HG03045 (cell line): ENCODE results near the gene SLC25A11.
A peak's percentile ranks its signal among the peaks of the same experiment; 100 is the strongest.
"Not testable (repeated sequence)": the region's sequence is repeated elsewhere in the genome, so short reads cannot be mapped to it uniquely, and the experiment has no call there.

Experiments used
- ATAC-seq: cut with Tn5 transposase; IDR thresholded peaks from one replicate; pipeline ENCODE4 v1.9.1; 2021; ENCODE audit warnings: mild to moderate bottlenecking, moderate library complexity; ENCODE audit not compliant: unreplicated experiment

The SLC25A11 gene

DNA sequence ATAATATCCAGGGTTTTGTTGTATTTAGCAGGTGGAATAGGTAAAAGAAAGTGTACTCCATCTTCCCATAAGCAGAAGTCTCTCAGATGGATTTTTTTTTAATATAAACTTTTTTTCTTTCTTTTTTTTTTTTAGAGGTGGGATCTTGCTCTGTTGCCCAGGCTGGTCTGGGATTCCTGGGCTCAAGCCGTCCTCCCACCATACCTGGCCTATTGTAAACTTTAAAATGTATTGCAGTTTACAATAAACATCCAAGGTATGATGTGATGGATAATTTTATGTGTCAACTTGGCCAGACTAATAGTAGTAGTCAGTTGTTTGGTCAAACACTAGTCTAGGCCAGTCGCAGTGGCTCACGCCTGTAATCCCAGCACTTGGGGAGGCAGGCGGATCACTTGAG, 18.5 kb downstream of the SLC25A11 start:
- ATAC-seq, result no peak

DNA sequence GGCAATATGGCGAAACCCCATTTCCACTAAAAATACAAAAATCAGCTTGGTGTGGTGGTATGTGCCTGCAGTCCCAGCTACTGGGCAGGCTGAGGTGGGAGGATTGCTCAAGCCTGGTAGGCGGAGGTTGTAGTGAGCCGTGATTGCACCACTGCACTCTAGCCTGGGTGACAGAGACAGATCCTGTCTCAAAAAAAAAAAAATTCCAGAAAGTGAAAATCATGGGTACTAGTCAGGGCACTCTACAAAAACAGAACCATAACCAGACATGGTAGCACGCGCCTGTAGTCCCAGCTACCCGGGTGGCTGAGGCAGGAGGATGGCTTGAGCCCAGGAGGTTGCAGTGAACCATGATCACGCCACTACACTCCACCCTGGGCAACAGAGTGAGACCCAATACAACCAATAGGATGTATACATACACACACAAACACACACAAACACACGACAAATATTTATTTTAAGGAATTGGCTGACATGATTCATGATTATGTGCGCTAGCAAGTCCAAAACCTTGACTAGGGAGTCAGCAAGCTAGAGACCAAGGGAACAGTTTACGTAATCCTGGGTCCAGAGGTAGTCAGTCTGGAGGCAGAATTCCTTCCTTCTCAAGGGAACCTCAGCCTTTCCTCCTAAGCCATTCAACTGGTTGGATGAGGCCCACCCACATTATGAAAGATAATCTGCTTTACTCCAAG, 19.3 kb downstream of the SLC25A11 start:
- ATAC-seq, result no peak

DNA sequence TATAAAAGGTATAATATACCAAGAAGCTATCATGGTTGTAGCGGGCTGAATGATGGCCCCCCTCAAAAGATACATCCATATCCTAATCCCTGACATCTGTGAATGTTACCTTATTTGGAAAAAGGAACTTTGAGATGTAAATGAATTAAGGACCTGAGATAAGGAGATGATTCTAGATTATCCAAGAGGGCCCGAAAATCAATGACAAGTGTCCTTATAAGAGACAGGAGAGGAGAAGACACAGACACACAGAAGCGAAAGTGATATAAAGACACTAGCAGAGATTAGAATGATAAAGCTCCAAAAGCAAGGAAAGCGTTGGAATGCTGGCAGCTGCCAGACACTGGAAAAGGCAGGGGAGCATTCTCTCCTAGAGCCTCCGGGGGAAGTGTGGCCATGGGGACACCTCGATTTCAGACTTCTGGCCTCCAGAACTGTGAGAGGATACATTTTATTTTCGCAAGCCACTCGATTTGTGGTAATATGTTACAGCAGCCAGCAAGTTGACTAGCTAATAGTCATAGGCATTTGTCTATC, 20.3 kb downstream of the SLC25A11 start:
- ATAC-seq, result no peak

DNA sequence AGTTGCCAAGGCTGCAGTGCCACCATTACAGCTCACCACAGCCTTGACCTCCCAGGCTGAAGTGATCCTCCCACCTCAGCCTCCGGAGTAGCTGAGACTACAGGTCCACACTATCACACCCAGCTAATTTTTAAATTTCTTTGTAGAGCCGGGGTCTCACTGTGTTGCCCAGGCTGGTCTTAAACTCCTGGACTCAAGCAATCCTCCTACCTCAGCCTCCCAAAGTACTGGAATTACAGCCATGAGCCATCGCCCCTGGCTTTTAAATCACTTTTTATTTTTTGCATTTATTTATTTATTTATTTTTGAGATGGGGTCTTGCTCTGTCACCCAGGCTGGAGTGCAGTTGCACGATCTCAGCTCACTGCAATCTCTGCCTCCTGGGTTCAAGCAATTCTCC, 25.3 kb downstream of the SLC25A11 start:
- ATAC-seq, result not testable (repeated sequence)

DNA sequence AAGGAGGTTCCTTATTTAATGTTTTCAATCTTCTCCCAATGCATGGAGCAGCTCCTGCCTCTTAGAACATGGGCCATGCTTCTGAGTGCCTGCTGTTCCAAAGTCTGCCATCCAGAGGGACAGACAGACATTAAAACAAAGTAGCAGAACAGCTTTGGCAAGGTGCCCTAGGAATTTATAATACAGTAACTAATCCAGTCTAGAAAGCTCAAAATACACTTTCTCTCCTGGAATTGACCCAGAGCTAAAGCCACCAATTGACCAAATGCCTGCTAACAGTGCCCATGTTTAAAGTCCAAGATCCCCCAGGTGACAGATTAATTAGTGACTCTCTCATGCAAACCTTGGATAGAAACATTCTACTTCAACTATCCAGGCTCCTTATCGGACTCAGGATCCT, 25.9 kb downstream of the SLC25A11 start:
- no peak for ATAC-seq

DNA sequence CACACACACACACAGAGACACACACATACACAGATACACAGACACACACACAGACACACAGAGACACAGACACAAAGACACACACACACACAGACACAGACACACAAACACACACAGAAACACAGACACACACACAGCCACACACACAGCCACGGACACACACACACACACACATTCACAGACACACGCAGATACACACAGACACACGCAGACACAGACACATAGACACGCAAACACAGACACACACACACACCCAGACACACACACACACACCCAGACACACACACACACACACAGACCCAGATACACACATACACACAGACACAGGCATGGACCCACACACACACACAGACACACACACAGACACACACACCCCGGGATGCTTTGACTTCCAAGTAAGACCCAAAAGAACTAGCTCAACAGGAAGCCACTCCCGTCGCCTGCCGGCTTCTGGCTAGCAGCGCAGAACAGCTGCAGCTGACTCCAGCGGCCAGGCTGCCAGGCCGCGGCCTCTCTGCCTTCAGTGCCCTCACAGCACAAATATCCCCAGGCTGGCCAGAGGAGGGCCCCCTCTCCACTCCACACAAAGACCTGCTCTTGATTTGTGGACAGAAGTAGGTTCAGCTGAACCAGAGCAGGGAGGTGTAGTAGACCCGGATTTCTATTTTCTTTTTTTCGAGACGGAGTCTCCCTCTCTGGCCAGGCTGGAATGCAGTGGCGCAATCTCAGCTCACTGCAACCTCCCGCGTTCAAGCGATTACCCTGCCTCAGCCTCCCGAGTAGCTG, 30.9 kb downstream of the SLC25A11 start:
- no peak for ATAC-seq

DNA sequence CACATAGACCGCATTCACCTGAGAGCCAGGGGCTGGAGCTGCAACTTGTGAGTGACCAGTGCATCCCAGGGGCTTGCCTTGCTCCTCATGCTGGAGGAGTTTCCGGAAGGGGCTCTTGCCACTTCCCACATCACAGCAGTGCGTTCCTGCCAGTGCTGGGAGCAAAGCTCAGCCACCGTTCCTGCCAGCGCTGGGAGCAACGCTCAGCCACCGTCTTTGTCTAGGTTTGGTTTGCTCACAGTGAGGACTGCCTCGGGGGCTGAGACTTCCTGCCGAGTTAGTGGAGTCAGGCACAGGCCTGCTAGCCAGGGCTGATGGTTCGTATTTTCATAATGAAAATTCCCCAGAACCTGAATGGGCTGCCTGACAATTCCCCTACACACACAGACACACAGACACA, 31.5 kb downstream of the SLC25A11 start:
- no peak for ATAC-seq

DNA sequence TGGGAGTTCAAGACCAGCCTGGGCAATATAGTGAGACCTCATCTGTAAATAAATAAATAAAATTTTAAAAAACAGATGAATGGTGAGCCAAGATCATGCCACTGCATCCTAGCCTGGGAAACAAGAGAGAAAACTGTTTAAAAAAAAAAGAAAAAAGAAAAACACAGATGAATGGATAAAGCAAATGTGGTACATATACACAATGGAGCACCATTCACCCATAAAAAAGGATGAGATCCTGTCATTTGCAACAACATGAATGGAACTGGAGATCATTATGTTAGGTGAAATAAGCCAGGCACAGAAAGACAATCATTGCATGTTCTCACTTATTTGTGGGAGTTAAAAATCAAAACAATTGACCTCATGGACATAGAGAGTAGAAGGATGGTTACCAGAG, 33.2 kb downstream of the SLC25A11 start:
- ATAC-seq, result not testable (repeated sequence)

DNA sequence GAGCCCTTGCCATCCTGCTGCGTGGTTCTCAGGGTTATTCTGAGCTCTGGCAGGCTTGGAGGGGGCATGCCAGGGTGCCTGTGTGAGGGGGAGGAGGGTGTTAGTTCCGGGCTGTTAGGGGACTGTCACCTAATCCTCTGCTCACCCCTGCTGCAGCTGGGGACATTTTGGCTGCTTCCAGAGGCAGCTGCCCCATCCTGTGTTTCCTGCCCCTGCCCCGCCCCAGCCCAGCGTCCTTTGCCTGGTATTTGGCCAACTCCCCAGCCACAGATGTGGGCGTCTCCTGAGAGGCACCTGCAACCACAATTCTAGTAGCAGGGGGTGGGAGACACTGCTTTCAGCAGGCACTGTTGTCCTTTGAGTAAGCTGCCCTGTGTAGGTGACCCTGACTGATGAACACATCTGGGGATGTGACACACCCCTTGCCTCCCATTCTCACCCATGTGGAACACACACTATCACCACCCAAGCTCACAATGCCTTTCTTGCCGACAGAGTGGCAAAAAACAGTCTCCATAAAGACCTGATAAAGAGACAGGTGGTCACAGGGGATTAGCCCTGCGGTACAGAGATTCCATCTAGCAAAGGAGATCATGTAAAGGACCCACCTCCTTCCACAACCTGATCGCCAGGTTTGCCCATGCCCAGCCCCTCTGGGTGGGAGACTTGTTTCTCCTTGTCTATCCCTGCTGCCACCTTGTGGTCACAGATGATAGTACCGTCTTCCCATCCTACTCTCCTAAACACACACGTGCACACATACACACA, 36.6 kb downstream of the SLC25A11 start, which contains the start of gene CHRNE:
Gene CHRNE (minus strand): TSS at position 48 of the 768 bp plus-strand sequence. CDS start 35 bp downstream, at position 13.
- ATAC-seq, result no peak

DNA sequence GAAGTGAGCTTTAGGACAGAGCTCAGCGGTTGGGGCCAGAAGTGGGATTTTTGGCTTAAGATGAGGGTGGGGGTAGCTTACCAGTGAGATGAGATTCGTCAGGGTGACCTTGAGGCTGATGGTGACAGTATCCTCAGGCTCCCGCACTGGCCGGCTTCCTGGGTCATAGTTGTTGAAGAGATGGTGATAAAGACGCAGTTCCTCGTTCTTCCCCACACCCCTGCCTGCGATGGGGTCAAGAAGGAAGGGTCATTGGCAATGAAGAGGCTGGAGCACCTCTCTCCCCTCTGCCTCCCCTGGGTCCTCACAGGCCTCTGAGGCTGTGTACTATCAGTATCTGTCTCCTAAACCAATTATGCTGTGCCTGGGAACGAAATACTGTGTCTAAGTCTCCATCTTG, 37.3 kb downstream of the SLC25A11 start:
- ATAC-seq, result no peak

DNA sequence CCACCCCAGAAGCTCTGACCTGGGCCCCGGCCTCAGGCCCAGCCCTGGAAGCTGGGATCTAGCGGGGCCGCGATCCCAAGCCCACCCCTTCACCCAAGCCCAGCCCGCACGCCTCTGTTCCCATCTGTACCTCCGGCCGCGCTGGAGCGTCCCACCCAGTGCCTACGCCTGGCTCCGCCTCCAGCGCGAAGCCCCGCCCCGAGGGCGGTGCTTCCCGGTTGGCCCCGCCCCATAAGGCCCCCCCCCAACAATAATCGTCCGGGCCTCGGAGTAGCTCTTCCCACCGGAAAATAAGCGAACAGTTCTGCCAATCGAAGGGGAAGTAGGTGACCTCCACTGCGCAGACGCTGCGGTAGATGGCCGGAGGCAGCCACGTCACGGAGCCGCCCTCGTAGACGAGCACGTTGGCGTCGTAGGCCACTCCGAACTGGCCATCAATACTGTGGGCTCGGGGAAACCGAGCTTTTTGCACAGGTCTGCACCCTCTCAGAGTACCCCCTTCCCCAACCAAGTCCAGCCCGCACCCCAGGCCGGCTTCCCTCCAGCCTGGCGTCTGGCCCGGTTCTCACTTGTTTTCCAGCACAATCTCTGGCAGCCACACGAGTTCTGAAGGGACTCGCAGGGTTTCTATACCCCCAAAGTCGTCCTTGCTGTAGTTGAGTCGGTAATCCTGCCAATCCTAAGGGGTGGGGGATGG, 38.0 kb downstream of the SLC25A11 start:
- ATAC-seq, result no peak

DNA sequence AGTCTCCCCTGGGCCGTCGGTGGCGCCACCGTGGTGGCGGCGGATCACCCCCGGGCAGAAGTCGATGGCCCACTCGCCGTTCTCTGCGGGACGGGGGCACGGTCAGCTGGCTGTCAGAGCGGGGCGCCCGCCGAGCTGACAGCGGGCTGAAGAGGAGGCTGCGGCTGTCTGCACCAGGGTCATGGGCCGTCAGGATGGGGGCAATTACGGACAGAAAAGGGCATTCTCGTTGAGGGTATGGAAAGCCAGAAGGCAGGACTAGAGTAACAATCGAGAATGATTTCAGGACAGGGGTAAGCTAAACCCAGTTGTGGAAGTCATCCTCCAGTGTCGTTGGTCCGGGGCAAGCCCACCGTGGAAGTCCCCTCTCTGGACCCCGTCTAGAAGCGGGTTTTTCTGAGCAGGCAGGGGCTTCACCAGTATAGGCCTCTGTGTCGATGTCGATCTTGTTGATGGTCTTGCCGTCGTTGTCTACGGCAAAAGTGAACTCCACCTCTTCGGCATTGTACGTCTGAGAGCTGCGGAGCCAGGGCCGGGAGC, 38.7 kb downstream of the SLC25A11 start:
- no peak for ATAC-seq

DNA sequence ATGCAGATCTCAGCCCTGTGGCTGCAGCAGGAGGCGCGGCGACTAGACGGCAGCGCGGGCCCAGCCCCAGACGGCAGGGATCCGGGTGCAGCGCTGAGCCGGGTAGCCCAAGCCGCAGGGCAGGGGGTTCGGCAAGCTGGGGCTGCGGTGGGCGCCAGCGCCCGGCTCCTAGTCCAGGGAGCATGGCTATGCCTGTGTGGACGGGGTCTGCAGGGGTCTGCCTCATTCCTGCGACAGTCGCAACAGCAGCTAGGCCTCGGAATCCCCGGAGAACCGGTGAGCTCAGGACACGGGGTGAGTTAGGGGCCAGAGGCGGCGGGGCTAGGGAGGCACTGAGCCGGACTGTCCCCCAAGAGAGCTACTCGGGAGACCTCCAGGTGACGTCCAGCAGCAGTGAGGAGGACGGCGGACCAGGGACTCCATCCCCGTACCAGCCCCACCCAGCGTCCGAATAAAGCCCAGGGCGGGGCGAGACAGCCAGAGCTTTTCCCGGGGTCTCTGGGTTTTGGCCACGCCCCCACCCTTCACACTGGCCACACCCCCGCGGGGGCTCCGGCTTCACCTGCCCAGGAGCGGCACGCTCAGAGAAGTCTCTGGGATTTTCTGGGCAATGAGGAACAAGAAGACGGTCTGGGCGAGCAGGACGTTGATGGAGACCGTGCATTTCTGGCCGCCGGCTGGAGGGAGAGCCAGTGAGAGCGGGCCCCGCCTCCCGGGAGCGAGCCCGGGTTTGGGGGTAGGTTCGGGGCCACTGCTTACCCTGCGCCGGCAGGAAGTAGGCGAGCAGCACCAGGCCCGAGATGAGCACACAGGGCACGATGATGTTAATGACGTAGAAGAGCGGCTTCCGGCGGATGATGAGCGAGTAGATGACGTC, 39.4 kb downstream of the SLC25A11 start:
- no peak for ATAC-seq

DNA sequence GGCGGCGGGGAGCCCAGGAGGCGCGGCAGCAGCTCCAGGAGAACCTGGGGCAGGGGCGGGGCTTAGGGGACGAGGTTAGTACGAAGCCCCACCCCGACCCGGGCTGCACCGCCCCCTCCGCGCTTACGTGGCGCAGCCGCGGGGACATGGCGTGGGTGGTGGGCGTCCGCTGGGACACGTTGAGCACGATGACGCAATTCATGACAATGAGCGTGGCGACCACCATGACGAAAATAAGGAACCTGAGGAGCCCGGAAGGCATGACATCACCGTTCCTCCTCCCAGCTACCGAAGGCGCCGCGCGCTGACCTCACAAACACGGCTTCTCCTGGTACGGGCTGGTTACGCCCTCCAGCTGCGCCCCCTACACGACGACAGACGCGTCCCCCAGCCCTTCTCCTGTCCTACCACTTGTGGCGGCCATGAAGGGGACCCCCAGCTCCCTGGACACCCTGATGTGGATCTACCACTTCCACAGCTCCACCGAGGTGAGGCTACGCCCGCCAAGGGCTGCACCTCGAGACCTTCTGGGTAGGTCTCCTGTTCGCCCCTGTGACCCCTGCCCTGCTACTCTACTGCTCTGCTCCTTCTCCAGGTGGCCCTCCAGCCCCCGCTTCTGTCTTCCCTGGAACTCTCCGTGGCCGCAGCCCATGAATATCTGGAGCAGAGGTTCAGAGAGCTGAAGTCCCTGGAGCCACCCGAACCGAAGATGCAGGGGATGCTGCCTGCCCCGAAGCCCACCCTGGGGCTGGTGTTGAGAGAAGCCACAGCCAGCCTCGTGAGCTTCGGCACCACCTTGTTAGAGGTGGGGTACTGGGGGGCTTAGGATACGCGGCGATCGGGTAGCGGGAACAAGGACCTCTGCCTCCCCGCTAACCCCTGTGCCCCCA, 40.3 kb downstream of the SLC25A11 start, which contains the start of gene C17orf107:
Gene C17orf107 (plus strand): TSS at position 196 of the 890 bp plus-strand sequence. CDS start 227 bp downstream, at position 423.
- ATAC-seq, result peak; percentile 58

DNA sequence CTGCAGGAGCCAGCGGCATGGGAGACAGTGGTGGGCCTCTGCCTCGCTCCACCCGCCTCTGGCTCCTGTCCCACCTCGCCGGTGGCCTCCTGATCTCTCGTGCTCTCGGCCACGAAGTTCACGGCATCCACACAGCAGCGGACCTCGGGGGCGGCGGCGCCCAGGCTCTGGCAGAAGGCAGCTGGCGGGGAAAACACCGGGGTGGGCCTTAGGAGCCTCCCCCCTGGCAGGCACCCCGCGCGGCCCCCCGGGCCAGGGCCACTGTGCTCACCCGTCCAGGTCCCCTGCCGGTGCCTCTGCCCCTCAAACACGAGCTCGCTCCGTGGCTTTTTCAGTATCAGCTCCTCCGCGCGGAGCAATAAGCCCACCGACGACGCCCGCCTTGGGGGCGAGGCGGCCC, 40.9 kb downstream of the SLC25A11 start:
- peak; percentile 4 for ATAC-seq

DNA sequence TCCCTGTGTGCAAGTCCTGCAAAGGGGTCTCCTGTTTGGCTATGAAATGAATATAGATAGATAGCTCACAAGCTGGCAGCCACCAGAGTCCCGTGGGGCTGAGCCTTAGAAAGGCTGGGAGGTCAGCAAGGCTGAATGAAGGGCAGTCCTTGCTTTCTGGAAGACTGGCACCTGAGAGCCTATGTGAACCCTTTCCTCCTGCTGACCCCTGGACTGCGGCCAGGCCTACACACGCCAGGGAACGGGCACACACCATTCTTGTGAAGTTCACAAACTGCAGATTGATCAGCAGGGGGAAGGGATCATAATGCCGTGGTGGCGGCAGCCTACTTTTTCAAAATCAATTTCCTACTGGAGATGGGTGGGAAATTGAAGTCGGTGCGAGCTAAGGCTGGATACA, 41.5 kb downstream of the SLC25A11 start:
- no peak for ATAC-seq

DNA sequence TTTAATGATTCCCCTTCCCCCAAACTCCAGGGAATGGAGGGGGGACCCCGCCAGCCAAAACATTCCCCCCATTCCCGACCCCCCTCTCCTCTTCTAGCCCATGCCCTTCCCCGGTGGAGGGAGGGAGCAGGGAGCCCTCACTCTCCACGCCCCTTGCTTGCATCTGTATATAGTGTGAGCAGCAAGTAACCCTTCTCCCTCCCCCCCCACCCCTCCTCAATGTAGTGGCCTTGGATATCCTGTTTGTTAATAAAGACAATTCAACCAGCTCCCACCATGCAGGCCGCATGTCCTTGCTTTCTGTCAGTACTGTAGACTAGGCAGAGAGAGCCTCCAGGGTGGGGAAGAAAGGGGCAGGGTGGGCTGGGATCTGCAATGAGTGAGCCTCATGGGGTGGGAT, 42.1 kb downstream of the SLC25A11 start:
- ATAC-seq, result no peak

DNA sequence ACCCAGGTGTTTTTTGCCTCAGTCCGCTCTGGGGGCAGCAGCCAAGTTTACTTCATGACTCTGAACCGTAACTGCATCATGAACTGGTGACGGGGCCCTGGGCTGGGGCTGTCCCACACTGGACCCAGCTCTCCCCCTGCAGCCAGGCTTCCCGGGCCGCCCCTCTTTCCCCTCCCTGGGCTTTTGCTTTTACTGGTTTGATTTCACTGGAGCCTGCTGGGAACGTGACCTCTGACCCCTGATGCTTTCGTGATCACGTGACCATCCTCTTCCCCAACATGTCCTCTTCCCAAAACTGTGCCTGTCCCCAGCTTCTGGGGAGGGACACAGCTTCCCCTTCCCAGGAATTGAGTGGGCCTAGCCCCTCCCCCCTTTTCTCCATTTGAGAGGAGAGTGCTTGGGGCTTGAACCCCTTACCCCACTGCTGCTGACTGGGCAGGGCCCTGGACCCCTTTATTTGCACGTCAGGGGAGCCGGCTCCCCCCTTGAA, 42.6 kb downstream of the SLC25A11 start:
- no peak for ATAC-seq
